Stimulated activated CD8-positive, alpha-beta memory T cell treated with anti-CD3 and anti-CD28 coated beads, Interleukin-12 subunit alpha, Interleukin-12 subunit beta, amount 100 ng/mL, for 24 hours (primary cell): ENCODE measurements around the gene SLC49A3.
"Not testable (repeated sequence)": the region's sequence is repeated elsewhere in the genome, so short reads cannot be mapped to it uniquely, and the experiment has no call there.

Source experiments
- DNase-seq: peaks from one replicate; pipeline ENCODE4 v3.0.0-alpha.2; 2020; ENCODE audit errors: extremely low read depth

SLC49A3 gene

GRCh38 chr4:688854-689681 lies at the start of gene SLC49A3:
TSS of gene SLC49A3 (minus strand) at chr4:689151. CDS start at chr4:689127, 24 bp downstream.
- DNase-seq = no peak

GRCh38 chr4:736561-736960 lies 47.6 kb upstream of the SLC49A3 start:
- DNase-seq = not testable (repeated sequence)

GRCh38 chr4:735583-735982 lies 46.6 kb upstream of the SLC49A3 start:
- DNase-seq = no peak

- no peak for DNase-seq
Measured at GRCh38 chr4:734951-735350, 46.0 kb upstream of the SLC49A3 start.

- no peak for DNase-seq
Measured at GRCh38 chr4:734075-734474, 45.1 kb upstream of the SLC49A3 start.

- no peak for DNase-seq
Measured at GRCh38 chr4:733631-733980, 44.7 kb upstream of the SLC49A3 start.

- DNase-seq = no peak
Measured at GRCh38 chr4:732911-733630, 44.1 kb upstream of the SLC49A3 start.

GRCh38 chr4:732486-732885 lies 43.5 kb upstream of the SLC49A3 start:
- DNase-seq = no peak

- DNase-seq = not testable (repeated sequence)
Measured at GRCh38 chr4:731954-732353, 43.0 kb upstream of the SLC49A3 start.

GRCh38 chr4:730946-731904 lies 42.3 kb upstream of the SLC49A3 start:
- not testable (repeated sequence) for DNase-seq

- no peak for DNase-seq
Measured at GRCh38 chr4:730511-730910, 41.6 kb upstream of the SLC49A3 start.

GRCh38 chr4:729336-730315 lies 40.7 kb upstream of the SLC49A3 start:
- DNase-seq = no peak

- DNase-seq = no peak
Measured at GRCh38 chr4:727576-727975, 38.6 kb upstream of the SLC49A3 start.

- DNase-seq = no peak
Measured at GRCh38 chr4:726838-727237, 37.9 kb upstream of the SLC49A3 start.

- no peak for DNase-seq
Measured at GRCh38 chr4:726235-726787, 37.4 kb upstream of the SLC49A3 start.

GRCh38 chr4:725391-726234 lies 36.7 kb upstream of the SLC49A3 start:
- no peak for DNase-seq

GRCh38 chr4:723751-724530 lies 35.0 kb upstream of the SLC49A3 start:
- no peak for DNase-seq

- no peak for DNase-seq
Measured at GRCh38 chr4:722851-723360, 34.0 kb upstream of the SLC49A3 start.
